Skeletal muscle satellite cell (primary cell): ENCODE results near the gene MN1.

Source experiments
- H3K27me3 ChIP-seq: 2 replicates; pipeline ENCODE4 v1.7.0; 2013; ENCODE audit warnings: low read length; ENCODE audit not compliant: control insufficient read depth, insufficient read depth
- H3K36me3 ChIP-seq: 2 replicates; pipeline ENCODE4 v1.7.0; 2013; ENCODE audit warnings: mild to moderate bottlenecking, control low read depth, low read length; ENCODE audit not compliant: insufficient read depth
- H3K4me1 ChIP-seq: 2 replicates; pipeline ENCODE4 v1.7.0; 2013; ENCODE audit warnings: low read length; ENCODE audit not compliant: control insufficient read depth, insufficient read depth
- H3K4me2 ChIP-seq: 2 replicates; pipeline ENCODE4 v1.7.0; 2013; ENCODE audit warnings: mild to moderate bottlenecking, low read length
- H3K4me3 ChIP-seq: 2 replicates; pipeline ENCODE4 v1.7.0; 2013; ENCODE audit warnings: low read length
- H3K9ac ChIP-seq: 2 replicates; pipeline ENCODE4 v1.7.0; 2013; ENCODE audit warnings: mild to moderate bottlenecking, low read depth, low read length, moderate library complexity
- H3K9me3 ChIP-seq: replicated peaks from 2 replicates; pipeline ENCODE4 v1.7.0; 2013; ENCODE audit warnings: mild to moderate bottlenecking, control low read depth, low read length

MN1 gene

GRCh38 chr22:27775758-27776649 lies 25.6 kb downstream of the MN1 start:
- H3K9ac ChIP-seq: no peak overlapping the region
- H3K27me3 ChIP-seq: peaks cover 3% of the 10 kb centered on the region
- H3K9me3 ChIP-seq: no peaks in the 10 kb centered on the region
- peaks cover 7% of the 10 kb centered on the region for H3K4me1 ChIP-seq
- no peak overlapping the region for H3K4me3 ChIP-seq
- H3K36me3 ChIP-seq: no peaks in the 10 kb centered on the region
- H3K4me2 ChIP-seq: no peak overlapping the region

GRCh38 chr22:27775087-27775698 lies 26.4 kb downstream of the MN1 start:
- H3K4me1 ChIP-seq: peaks cover 7% of the 10 kb centered on the region
- no peak overlapping the region for H3K4me3 ChIP-seq
- no peak overlapping the region for H3K4me2 ChIP-seq
- H3K36me3 ChIP-seq: no peaks in the 10 kb centered on the region
- H3K9ac ChIP-seq: no peak overlapping the region
- peaks cover 3% of the 10 kb centered on the region for H3K27me3 ChIP-seq
- H3K9me3 ChIP-seq: no peaks in the 10 kb centered on the region

- Histone ChIP-seq H3K9ac (no peak overlapping the region), H3K9me3 (no peaks in the 10 kb centered on the region), H3K4me2 (no peak overlapping the region), H3K4me1 (peaks cover 7% of the 10 kb centered on the region), H3K36me3 (no peaks in the 10 kb centered on the region), H3K27me3 (peaks cover 3% of the 10 kb centered on the region), H3K4me3 (no peak overlapping the region)
Observed at GRCh38 chr22:27774200-27774599, 27.4 kb downstream of the MN1 start.

GRCh38 chr22:27772984-27773498 lies 28.5 kb downstream of the MN1 start:
- Histone ChIP-seq H3K36me3 (no peaks in the 10 kb centered on the region), H3K27me3 (peaks cover 7% of the 10 kb centered on the region), H3K9me3 (no peaks in the 10 kb centered on the region), H3K9ac (no peak overlapping the region), H3K4me2 (no peak overlapping the region), H3K4me1 (peaks cover 3% of the 10 kb centered on the region), H3K4me3 (no peak overlapping the region)

- no peak overlapping the region for H3K4me3 ChIP-seq
- H3K4me2 ChIP-seq: no peak overlapping the region
- peaks cover 14% of the 10 kb centered on the region for H3K27me3 ChIP-seq
- no peak overlapping the region for H3K9ac ChIP-seq
- H3K36me3 ChIP-seq: no peaks in the 10 kb centered on the region
- H3K4me1 ChIP-seq: no peaks in the 10 kb centered on the region
- no peaks in the 10 kb centered on the region for H3K9me3 ChIP-seq
Observed at GRCh38 chr22:27772081-27772983, 29.2 kb downstream of the MN1 start.

- Histone ChIP-seq H3K4me1 (no peaks in the 10 kb centered on the region), H3K9ac (no peak overlapping the region), H3K4me3 (no peak overlapping the region), H3K9me3 (no peaks in the 10 kb centered on the region), H3K4me2 (no peak overlapping the region), H3K27me3 (peaks cover 15% of the 10 kb centered on the region), H3K36me3 (no peaks in the 10 kb centered on the region)
Observed at GRCh38 chr22:27771637-27772036, 29.9 kb downstream of the MN1 start.

GRCh38 chr22:27769012-27769411 lies 32.5 kb downstream of the MN1 start:
- Histone ChIP-seq H3K4me3 (no peak overlapping the region), H3K4me1 (no peaks in the 10 kb centered on the region), H3K36me3 (no peaks in the 10 kb centered on the region), H3K9me3 (no peaks in the 10 kb centered on the region), H3K9ac (no peak overlapping the region), H3K27me3 (peaks cover 12% of the 10 kb centered on the region), H3K4me2 (no peak overlapping the region)

- H3K27me3 ChIP-seq: peaks cover 12% of the 10 kb centered on the region
- no peaks in the 10 kb centered on the region for H3K4me1 ChIP-seq
- H3K9me3 ChIP-seq: no peaks in the 10 kb centered on the region
- H3K9ac ChIP-seq: no peak overlapping the region
- H3K4me3 ChIP-seq: no peak overlapping the region
- H3K36me3 ChIP-seq: no peaks in the 10 kb centered on the region
- no peak overlapping the region for H3K4me2 ChIP-seq
Observed at GRCh38 chr22:27768027-27768653, 33.4 kb downstream of the MN1 start.

GRCh38 chr22:27766679-27767078 lies 34.9 kb downstream of the MN1 start:
- peaks cover 12% of the 10 kb centered on the region for H3K27me3 ChIP-seq
- no peaks in the 10 kb centered on the region for H3K36me3 ChIP-seq
- H3K9ac ChIP-seq: no peak overlapping the region
- H3K4me2 ChIP-seq: no peak overlapping the region
- no peaks in the 10 kb centered on the region for H3K4me1 ChIP-seq
- no peak overlapping the region for H3K4me3 ChIP-seq
- H3K9me3 ChIP-seq: no peaks in the 10 kb centered on the region

- no peak overlapping the region for H3K4me3 ChIP-seq
- H3K9me3 ChIP-seq: no peaks in the 10 kb centered on the region
- H3K4me1 ChIP-seq: no peaks in the 10 kb centered on the region
- no peak overlapping the region for H3K9ac ChIP-seq
- H3K4me2 ChIP-seq: no peak overlapping the region
- no peaks in the 10 kb centered on the region for H3K36me3 ChIP-seq
- H3K27me3 ChIP-seq: peaks cover 12% of the 10 kb centered on the region
Observed at GRCh38 chr22:27765706-27766291, 35.8 kb downstream of the MN1 start.
